ENCODE data around the gene CFHR1.

DNA sequence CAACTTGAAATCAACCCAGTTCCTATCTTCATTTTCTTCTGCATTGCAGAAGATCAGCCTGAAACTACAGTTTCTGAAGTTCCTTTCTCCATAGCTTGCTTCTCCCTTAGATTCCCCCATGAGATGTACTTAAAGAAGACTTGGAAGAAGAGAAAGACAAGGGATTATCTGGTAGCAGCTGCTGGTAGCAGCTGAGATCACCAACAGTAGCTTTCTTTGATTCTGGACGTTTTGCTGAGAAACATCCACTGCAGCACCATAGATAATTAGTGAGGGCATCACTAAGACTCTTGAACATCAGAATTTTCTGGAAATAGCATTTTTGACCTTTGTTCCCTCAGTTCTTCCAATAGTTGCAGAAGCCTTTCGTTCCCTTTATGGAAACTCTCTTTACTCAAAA is 45.4 kb upstream of the CFHR1 start:
- no peak for TF ChIP-seq EZH2 (IDR thresholded peaks at IDR 0.05; ENCODE audit: borderline replicate concordance)
- TF ChIP-seq, protein P1, sequence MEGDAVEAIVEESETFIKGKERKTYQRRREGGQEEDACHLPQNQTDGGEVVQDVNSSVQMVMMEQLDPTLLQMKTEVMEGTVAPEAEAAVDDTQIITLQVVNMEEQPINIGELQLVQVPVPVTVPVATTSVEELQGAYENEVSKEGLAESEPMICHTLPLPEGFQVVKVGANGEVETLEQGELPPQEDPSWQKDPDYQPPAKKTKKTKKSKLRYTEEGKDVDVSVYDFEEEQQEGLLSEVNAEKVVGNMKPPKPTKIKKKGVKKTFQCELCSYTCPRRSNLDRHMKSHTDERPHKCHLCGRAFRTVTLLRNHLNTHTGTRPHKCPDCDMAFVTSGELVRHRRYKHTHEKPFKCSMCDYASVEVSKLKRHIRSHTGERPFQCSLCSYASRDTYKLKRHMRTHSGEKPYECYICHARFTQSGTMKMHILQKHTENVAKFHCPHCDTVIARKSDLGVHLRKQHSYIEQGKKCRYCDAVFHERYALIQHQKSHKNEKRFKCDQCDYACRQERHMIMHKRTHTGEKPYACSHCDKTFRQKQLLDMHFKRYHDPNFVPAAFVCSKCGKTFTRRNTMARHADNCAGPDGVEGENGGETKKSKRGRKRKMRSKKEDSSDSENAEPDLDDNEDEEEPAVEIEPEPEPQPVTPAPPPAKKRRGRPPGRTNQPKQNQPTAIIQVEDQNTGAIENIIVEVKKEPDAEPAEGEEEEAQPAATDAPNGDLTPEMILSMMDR (IDR thresholded peaks at IDR 0.05; ENCODE audit: poor library complexity) = no peak
- TF ChIP-seq EZH2phosphoT487 (IDR thresholded peaks at IDR 0.05; ENCODE audit: low read depth, severe bottlenecking, unreplicated experiment) = no peak

Measured in hepatocyte (in vitro differentiated cells).